ENCODE measurements around the gene ZNF878. TPM values are rescaled to one million over a fixed set of nuclear protein-coding genes. Genes with fewer than 3 reads are reported as not detected.
A peak's percentile ranks its signal among the peaks of the same experiment; 100 is the strongest.

ZNF878 gene
- total and polyA plus RNA-seq, 2 of the 13 experiments (the other 11 are each of a cell fraction or from before 2014, with no cell fraction given): 0.46 to 5.2 TPM

DNA sequence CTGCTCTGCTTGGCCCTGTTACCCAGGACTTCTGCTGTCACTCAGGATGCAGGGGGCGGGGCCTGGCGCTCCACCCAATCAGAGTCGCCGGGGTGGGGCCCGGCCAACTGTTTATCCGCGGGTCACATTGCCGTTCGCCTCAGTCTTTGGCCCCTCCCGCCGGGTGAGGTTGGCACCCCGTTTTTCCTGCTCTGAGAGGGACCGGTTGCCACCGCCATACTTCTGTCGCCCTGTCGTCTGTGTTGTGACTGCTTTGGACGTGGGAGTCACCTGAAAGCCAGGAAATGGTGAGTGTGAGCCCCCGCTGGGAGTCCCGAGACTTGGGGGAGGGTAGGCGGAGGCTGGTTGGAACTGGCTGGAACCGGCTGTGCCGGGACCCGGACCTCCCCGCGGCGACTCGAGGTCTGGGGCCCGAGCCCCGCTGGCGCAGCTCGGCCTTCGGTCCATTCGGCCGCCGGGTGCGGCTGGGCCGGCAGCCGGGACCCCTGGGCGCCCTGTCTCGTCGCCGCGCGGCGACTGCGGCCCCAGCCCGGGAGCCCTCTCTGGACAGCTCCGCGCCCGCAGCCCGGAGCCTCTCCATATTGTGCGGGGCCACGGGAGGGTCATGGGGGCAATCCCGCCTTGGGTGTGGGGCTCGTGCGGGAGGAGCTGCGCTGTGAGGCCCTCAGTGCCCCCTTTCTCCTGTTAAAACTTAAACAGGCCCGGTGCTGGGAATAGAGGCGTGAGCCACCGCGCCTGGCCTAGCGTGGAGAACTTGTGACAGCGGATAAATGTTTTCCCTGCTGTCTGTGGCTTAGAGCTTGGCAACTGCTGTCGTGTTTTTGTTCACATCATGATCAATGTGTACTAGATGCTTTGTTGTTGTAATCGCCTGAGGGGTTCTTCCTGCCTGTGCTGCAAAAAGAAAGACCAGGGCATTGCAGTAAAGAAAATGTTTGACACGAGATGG lies 12.1 kb upstream of the ZNF878 start, which contains the start of gene ZNF844 (continued):
- TF ChIP-seq ZNF253 (CRISPR knock-in tag; IDR thresholded peaks at IDR 0.05; ENCODE audit: borderline replicate concordance) (no peak), NAIF1 (CRISPR knock-in tag; IDR thresholded peaks at IDR 0.05; ENCODE audit: borderline replicate concordance) (no peak), TEAD2 (CRISPR knock-in tag; IDR thresholded peaks at IDR 0.05) (no peak), HES4 (CRISPR knock-in tag; IDR thresholded peaks at IDR 0.05; ENCODE audit: borderline replicate concordance) (0 out of 2 replicates have a peak, but pooled peaks have one; percentile 23), MTF2 (CRISPR knock-in tag; IDR thresholded peaks at IDR 0.05; ENCODE audit: borderline replicate concordance) (no peak), ZNF431 (CRISPR knock-in tag; IDR thresholded peaks at IDR 0.05; ENCODE audit: borderline replicate concordance, low read depth) (no peak), YY1 (IDR thresholded peaks at IDR 0.05; ENCODE audit: insufficient read depth, insufficient replicate concordance, low read depth, low read length) (peak; percentile 31), NFATC3 (CRISPR knock-in tag; IDR thresholded peaks at IDR 0.05) (no peak), ZNF20 (CRISPR knock-in tag; IDR thresholded peaks at IDR 0.05) (no peak), ZNF484 (CRISPR knock-in tag; IDR thresholded peaks at IDR 0.05; ENCODE audit: borderline replicate concordance, low read depth) (no peak)
- TF ChIP-seq, protein P1, sequence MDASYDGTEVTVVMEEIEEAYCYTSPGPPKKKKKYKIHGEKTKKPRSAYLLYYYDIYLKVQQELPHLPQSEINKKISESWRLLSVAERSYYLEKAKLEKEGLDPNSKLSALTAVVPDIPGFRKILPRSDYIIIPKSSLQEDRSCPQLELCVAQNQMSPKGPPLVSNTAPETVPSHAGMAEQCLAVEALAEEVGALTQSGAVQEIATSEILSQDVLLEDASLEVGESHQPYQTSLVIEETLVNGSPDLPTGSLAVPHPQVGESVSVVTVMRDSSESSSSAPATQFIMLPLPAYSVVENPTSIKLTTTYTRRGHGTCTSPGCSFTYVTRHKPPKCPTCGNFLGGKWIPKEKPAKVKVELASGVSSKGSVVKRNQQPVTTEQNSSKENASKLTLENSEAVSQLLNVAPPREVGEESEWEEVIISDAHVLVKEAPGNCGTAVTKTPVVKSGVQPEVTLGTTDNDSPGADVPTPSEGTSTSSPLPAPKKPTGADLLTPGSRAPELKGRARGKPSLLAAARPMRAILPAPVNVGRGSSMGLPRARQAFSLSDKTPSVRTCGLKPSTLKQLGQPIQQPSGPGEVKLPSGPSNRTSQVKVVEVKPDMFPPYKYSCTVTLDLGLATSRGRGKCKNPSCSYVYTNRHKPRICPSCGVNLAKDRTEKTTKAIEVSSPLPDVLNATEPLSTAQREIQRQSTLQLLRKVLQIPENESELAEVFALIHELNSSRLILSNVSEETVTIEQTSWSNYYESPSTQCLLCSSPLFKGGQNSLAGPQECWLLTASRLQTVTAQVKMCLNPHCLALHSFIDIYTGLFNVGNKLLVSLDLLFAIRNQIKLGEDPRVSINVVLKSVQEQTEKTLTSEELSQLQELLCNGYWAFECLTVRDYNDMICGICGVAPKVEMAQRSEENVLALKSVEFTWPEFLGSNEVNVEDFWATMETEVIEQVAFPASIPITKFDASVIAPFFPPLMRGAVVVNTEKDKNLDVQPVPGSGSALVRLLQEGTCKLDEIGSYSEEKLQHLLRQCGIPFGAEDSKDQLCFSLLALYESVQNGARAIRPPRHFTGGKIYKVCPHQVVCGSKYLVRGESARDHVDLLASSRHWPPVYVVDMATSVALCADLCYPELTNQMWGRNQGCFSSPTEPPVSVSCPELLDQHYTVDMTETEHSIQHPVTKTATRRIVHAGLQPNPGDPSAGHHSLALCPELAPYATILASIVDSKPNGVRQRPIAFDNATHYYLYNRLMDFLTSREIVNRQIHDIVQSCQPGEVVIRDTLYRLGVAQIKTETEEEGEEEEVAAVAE (CRISPR knock-in tag; IDR thresholded peaks at IDR 0.05; ENCODE audit: borderline replicate concordance): no peak
- TF ChIP-seq, protein P2, sequence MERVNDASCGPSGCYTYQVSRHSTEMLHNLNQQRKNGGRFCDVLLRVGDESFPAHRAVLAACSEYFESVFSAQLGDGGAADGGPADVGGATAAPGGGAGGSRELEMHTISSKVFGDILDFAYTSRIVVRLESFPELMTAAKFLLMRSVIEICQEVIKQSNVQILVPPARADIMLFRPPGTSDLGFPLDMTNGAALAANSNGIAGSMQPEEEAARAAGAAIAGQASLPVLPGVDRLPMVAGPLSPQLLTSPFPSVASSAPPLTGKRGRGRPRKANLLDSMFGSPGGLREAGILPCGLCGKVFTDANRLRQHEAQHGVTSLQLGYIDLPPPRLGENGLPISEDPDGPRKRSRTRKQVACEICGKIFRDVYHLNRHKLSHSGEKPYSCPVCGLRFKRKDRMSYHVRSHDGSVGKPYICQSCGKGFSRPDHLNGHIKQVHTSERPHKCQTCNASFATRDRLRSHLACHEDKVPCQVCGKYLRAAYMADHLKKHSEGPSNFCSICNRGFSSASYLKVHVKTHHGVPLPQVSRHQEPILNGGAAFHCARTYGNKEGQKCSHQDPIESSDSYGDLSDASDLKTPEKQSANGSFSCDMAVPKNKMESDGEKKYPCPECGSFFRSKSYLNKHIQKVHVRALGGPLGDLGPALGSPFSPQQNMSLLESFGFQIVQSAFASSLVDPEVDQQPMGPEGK (CRISPR knock-in tag; IDR thresholded peaks at IDR 0.05): peak; percentile 19; the same call in 1 of the 2 replicates
- TF ChIP-seq, protein P3, sequence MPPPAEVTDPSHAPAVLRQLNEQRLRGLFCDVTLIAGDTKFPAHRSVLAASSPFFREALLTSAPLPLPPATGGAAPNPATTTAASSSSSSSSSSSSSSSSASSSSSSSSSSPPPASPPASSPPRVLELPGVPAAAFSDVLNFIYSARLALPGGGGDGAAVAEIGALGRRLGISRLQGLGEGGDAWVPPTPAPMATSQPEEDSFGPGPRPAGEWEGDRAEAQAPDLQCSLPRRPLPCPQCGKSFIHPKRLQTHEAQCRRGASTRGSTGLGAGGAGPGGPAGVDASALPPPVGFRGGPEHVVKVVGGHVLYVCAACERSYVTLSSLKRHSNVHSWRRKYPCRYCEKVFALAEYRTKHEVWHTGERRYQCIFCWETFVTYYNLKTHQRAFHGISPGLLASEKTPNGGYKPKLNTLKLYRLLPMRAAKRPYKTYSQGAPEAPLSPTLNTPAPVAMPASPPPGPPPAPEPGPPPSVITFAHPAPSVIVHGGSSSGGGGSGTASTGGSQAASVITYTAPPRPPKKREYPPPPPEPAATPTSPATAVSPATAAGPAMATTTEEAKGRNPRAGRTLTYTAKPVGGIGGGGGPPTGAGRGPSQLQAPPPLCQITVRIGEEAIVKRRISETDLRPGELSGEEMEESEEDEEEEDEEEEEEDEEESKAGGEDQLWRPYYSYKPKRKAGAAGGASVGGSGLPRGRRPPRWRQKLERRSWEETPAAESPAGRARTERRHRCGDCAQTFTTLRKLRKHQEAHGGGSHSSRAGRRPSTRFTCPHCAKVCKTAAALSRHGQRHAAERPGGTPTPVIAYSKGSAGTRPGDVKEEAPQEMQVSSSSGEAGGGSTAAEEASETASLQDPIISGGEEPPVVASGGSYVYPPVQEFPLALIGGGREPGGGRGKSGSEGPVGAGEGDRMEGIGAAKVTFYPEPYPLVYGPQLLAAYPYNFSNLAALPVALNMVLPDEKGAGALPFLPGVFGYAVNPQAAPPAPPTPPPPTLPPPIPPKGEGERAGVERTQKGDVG (CRISPR knock-in tag; IDR thresholded peaks at IDR 0.05; ENCODE audit: borderline replicate concordance): no peak
- TF ChIP-seq, protein P4, sequence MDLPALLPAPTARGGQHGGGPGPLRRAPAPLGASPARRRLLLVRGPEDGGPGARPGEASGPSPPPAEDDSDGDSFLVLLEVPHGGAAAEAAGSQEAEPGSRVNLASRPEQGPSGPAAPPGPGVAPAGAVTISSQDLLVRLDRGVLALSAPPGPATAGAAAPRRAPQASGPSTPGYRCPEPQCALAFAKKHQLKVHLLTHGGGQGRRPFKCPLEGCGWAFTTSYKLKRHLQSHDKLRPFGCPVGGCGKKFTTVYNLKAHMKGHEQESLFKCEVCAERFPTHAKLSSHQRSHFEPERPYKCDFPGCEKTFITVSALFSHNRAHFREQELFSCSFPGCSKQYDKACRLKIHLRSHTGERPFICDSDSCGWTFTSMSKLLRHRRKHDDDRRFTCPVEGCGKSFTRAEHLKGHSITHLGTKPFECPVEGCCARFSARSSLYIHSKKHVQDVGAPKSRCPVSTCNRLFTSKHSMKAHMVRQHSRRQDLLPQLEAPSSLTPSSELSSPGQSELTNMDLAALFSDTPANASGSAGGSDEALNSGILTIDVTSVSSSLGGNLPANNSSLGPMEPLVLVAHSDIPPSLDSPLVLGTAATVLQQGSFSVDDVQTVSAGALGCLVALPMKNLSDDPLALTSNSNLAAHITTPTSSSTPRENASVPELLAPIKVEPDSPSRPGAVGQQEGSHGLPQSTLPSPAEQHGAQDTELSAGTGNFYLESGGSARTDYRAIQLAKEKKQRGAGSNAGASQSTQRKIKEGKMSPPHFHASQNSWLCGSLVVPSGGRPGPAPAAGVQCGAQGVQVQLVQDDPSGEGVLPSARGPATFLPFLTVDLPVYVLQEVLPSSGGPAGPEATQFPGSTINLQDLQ (CRISPR knock-in tag; IDR thresholded peaks at IDR 0.05): no peak
